GM12892 (cell line): ENCODE measurements around the gene TAGLN3.

Source experiments
- POLR2A ChIP-seq: IDR thresholded peaks from 2 replicates; pipeline ENCODE4 v1.6.1; 2011; ENCODE audit warnings: low read depth, low read length, control low read depth
- POLR2AphosphoS5 ChIP-seq: IDR thresholded peaks from 2 replicates; pipeline ENCODE4 v1.6.1; 2011; ENCODE audit warnings: low read depth, low read length, control low read depth
- TAF1 ChIP-seq: IDR thresholded peaks from 2 replicates; pipeline ENCODE4 v1.6.1; 2011; ENCODE audit warnings: low read depth, mild to moderate bottlenecking, control low read depth, low read length, borderline replicate concordance

DNA sequence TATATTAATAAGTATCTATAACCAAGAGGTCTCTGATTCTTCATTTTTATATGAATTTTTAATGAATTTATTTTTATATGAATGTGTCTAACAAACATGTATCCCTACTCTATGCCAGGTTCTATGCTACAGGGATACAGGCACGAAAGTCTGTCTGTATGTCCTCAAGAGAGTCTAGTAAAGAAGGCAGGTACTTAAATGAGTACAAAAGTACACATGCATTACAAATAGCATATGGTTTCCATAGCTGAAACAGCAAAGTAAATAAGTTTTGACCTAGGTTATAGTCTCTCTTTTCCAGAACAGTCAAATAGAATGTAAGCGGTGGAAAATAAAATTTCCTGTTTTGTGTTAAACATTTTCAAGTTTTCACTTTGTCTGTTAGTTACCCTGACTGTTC is 33.2 kb upstream of the TAGLN3 start:
- TF ChIP-seq POLR2A (no peak), TAF1 (no peak), POLR2AphosphoS5 (no peak)
